MM.1S (cell line): ENCODE measurements around the gene NAT16.

ENCODE experiments used
- DNase-seq: peaks from one replicate; pipeline ENCODE4 v3.0.0-alpha.2; 2015
- H2AFZ ChIP-seq: fragments of 300-600 bp; sonication (generic); 2 replicates; pipeline ENCODE4 v1.6.0; 2016; ENCODE audit warnings: antibody characterized with exemption, low read length
- H3F3A ChIP-seq: fragments of 300-600 bp; sonication (generic); 2 replicates; pipeline ENCODE4 v1.6.1; 2016; ENCODE audit warnings: mild to moderate bottlenecking, antibody characterized with exemption, low read length, moderate library complexity, mixed read lengths; ENCODE audit not compliant: insufficient read depth
- H3K27ac ChIP-seq: fragments of 300-600 bp; sonication (generic); 2 replicates; pipeline ENCODE4 v1.5.1; 2016; ENCODE audit warnings: mild to moderate bottlenecking, low read length
- H3K27me3 ChIP-seq: fragments of 300-600 bp; sonication (generic); replicated peaks from 2 replicates; pipeline ENCODE4 v1.6.0; 2016; ENCODE audit warnings: low read length; ENCODE audit not compliant: insufficient read depth
- H3K36me3 ChIP-seq: fragments of 300-600 bp; sonication (generic); replicated peaks from 2 replicates; pipeline ENCODE4 v1.6.1; 2016; ENCODE audit warnings: mild to moderate bottlenecking, low read length, mixed read lengths; ENCODE audit not compliant: insufficient read depth
- H3K4me1 ChIP-seq: fragments of 300-600 bp; sonication (generic); 2 replicates; pipeline ENCODE4 v1.6.1; 2016; ENCODE audit warnings: low read length, mixed read lengths
- H3K4me2 ChIP-seq: fragments of 300-600 bp; sonication (generic); 2 replicates; pipeline ENCODE4 v1.6.0; 2016; ENCODE audit warnings: low read depth, low read length
- H3K4me3 ChIP-seq: fragments of 300-600 bp; sonication (generic); 2 replicates; pipeline ENCODE4 v1.5.1; 2016; ENCODE audit warnings: low read length, mixed read lengths
- H3K79me2 ChIP-seq: fragments of 300-600 bp; sonication (generic); 2 replicates; pipeline ENCODE4 v1.6.1; 2016; ENCODE audit warnings: mixed run types, low read length, mixed read lengths
- H3K9ac ChIP-seq: fragments of 300-600 bp; sonication (generic); 2 replicates; pipeline ENCODE4 v1.6.1; 2016; ENCODE audit warnings: low read length, mixed read lengths
- H3K9me2 ChIP-seq: fragments of 300-600 bp; sonication (generic); replicated peaks from 2 replicates; pipeline ENCODE4 v1.6.1; 2016; ENCODE audit warnings: mild to moderate bottlenecking, low read length, mixed read lengths; ENCODE audit not compliant: insufficient read depth
- H3K9me3 ChIP-seq: fragments of 300-600 bp; sonication (generic); replicated peaks from 2 replicates; pipeline ENCODE4 v1.6.1; 2016; ENCODE audit warnings: mild to moderate bottlenecking, low read length, mixed read lengths; ENCODE audit not compliant: insufficient read depth
- H4K20me1 ChIP-seq: fragments of 300-600 bp; sonication (generic); 2 replicates; pipeline ENCODE4 v1.6.1; 2016; ENCODE audit warnings: mild to moderate bottlenecking, low read length, moderate library complexity, mixed read lengths; ENCODE audit not compliant: insufficient read depth
- CTCF ChIP-seq: fragments of 300-600 bp; sonication (generic); IDR thresholded peaks from 2 replicates; pipeline ENCODE4 v1.5.1; 2016; ENCODE audit warnings: antibody characterized with exemption, low read length, mixed read lengths
- EZH2 ChIP-seq: fragments of 300-600 bp; sonication (generic); optimal IDR thresholded peaks from 2 replicates; pipeline ENCODE3; 2017; ENCODE audit warnings: low read depth, mild to moderate bottlenecking, antibody characterized with exemption, low read length, mixed read lengths
- EZH2phosphoT487 ChIP-seq: fragments of 300-600 bp; sonication (generic); IDR thresholded peaks from 2 replicates; pipeline ENCODE4 v1.6.1; 2018; ENCODE audit warnings: antibody characterized with exemption, low read length

The NAT16 gene

GRCh38 chr7:101154693-101155102, 25.4 kb downstream of the NAT16 start:
- Histone ChIP-seq H3K4me1 (peaks cover 9% of the 10 kb centered on the region; the same call in 1 of the 2 replicates), H3K27me3 (peaks cover 37% of the 10 kb centered on the region), H3K79me2 (no peaks in the 10 kb centered on the region), H2AFZ (peak overlapping the region; percentile 90), H3F3A (no peaks in the 10 kb centered on the region), H3K9ac (peak overlapping the region; percentile 64; the same call in 1 of the 2 replicates), H3K27ac (no peak overlapping the region), H3K4me2 (peak overlapping the region; percentile 83; the same call in 1 of the 2 replicates), H3K9me2 (no peaks in the 10 kb centered on the region), H3K36me3 (no peaks in the 10 kb centered on the region), H4K20me1 (no peaks in the 10 kb centered on the region), H3K4me3 (peak overlapping the region; percentile 86), H3K9me3 (no peaks in the 10 kb centered on the region)
- no peak for TF ChIP-seq EZH2phosphoT487
- no peak for TF ChIP-seq CTCF
- no peak for TF ChIP-seq EZH2
- DNase-seq = no peak

- H3K9me3 ChIP-seq = no peaks in the 10 kb centered on the region
- no peaks in the 10 kb centered on the region for H3F3A ChIP-seq
- no peak within 1 kb of the TSS for H3K27ac ChIP-seq
- H3K9ac ChIP-seq = peak within 1 kb of the TSS; percentile 64; the same call in 1 of the 2 replicates
- peak within 1 kb of the TSS; percentile 83; the same call in 1 of the 2 replicates for H3K4me2 ChIP-seq
- peak; percentile 97 for DNase-seq
- H3K4me3 ChIP-seq = peak within 1 kb of the TSS; percentile 86
- H3K36me3 ChIP-seq = no peaks in the 10 kb centered on the region
- no peaks in the 10 kb centered on the region for H4K20me1 ChIP-seq
- H3K4me1 ChIP-seq = peaks cover 9% of the 10 kb centered on the region; the same call in 1 of the 2 replicates
- H3K27me3 ChIP-seq = peaks cover 42% of the 10 kb centered on the region
- peak within 1 kb of the TSS; percentile 90 for H2AFZ ChIP-seq
- TF ChIP-seq EZH2 = no peak
- no peak for TF ChIP-seq CTCF
- no peaks in the 10 kb centered on the region for H3K9me2 ChIP-seq
- no peaks in the 10 kb centered on the region for H3K79me2 ChIP-seq
Observed at GRCh38 chr7:101153969-101154692, 26.0 kb downstream of the NAT16 start, which contains the start of gene AP1S1. Gene AP1S1 (plus strand): TSS chr7:101154476. CDS start chr7:101154515, 39 bp downstream.

- Histone ChIP-seq H3K36me3 (no peaks in the 10 kb centered on the region), H3K4me1 (peaks cover 9% of the 10 kb centered on the region; the same call in 1 of the 2 replicates), H2AFZ (no peak overlapping the region), H3K27me3 (peaks cover 60% of the 10 kb centered on the region), H3K79me2 (no peaks in the 10 kb centered on the region), H3K9ac (no peak overlapping the region), H3F3A (no peaks in the 10 kb centered on the region), H4K20me1 (no peaks in the 10 kb centered on the region), H3K27ac (no peak overlapping the region), H3K4me2 (no peak overlapping the region), H3K9me3 (no peaks in the 10 kb centered on the region), H3K9me2 (no peaks in the 10 kb centered on the region), H3K4me3 (no peak overlapping the region)
- DNase-seq = no peak
- TF ChIP-seq EZH2phosphoT487 (no peak), EZH2 (no peak), CTCF (no peak)
Observed at GRCh38 chr7:101151908-101152651, 28.0 kb downstream of the NAT16 start.
